ENCODE measurements around the gene ZDHHC23.

DNA sequence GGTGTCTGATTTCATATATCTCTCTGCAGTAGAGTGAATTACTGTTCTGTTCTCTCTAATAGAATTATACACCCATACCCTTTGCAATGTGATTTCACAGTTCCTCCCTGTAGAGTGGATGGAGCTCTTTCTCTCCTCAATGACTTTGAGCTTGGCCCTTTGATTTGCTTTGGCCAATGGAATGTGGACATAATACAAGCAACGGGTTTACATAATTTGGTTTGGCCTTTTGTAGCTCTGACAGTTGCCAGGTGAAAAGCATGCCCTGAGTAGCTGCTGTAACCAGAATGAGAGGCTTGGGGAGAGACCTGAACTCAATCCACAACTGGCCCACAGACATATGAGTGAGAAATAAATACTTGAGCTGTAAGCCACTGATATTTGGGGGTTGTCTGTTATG, 32.1 kb downstream of the ZDHHC23 start:
- TF ChIP-seq, protein P1, sequence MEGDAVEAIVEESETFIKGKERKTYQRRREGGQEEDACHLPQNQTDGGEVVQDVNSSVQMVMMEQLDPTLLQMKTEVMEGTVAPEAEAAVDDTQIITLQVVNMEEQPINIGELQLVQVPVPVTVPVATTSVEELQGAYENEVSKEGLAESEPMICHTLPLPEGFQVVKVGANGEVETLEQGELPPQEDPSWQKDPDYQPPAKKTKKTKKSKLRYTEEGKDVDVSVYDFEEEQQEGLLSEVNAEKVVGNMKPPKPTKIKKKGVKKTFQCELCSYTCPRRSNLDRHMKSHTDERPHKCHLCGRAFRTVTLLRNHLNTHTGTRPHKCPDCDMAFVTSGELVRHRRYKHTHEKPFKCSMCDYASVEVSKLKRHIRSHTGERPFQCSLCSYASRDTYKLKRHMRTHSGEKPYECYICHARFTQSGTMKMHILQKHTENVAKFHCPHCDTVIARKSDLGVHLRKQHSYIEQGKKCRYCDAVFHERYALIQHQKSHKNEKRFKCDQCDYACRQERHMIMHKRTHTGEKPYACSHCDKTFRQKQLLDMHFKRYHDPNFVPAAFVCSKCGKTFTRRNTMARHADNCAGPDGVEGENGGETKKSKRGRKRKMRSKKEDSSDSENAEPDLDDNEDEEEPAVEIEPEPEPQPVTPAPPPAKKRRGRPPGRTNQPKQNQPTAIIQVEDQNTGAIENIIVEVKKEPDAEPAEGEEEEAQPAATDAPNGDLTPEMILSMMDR (IDR thresholded peaks at IDR 0.05; ENCODE audit: low read depth, low read length, poor library complexity, severe bottlenecking), result no peak
- no peak for TF ChIP-seq EZH2phosphoT487 (IDR thresholded peaks at IDR 0.05; ENCODE audit: borderline replicate concordance, low read length)
